GM12878 (cell line): ENCODE measurements around the gene NTM. TPM values are rescaled to one million over a fixed set of nuclear protein-coding genes. Genes with fewer than 3 reads are reported as not detected.

ENCODE experiments used
- ATAC-seq: fragments of 200-7000 bp; cut with Tn5 transposase; 3 replicates; pipeline ENCODE4 v1.9.1; 2020; ENCODE audit warnings: mild to moderate bottlenecking, moderate library complexity
- BruUV-seq: library from RNA; stranded (reverse); fragments of 400-500 nt; replicated peaks from 2 replicates; lab custom pipeline; 2021; lab: Mats Ljungman, UMichigan
- CTCF ChIA-PET: fragments of 300-600 bp; sonication (Branson Sonifier 250); formaldehyde crosslinking; extraction: SDS; loops from one replicate; lab custom pipeline; 2021; ENCODE audit warnings: inconsistent platforms; lab: Yijun Ruan, JAX
- POLR2A ChIA-PET: fragments of 350-600 bp; formaldehyde crosslinking; extraction: SDS; loops from one replicate; lab custom pipeline; 2021; ENCODE audit warnings: inconsistent platforms; lab: Charles Lee
- RAD21 ChIA-PET: fragments of 300-600 bp; sonication (Branson Sonifier 250); formaldehyde crosslinking; loops from one replicate; lab custom pipeline; 2023; ENCODE audit warnings: antibody characterized with exemption; ENCODE audit not compliant: unreplicated experiment; lab: Charles Lee
- SMC1A ChIA-PET: fragments of 300-600 bp; sonication (Branson Sonifier 250); formaldehyde crosslinking; loops from one replicate; lab custom pipeline; 2023; ENCODE audit not compliant: unreplicated experiment, uncharacterized antibody; lab: Charles Lee
- DNase-seq: peaks from one replicate; pipeline ENCODE4 v3.0.0-alpha.2; 2011; ENCODE audit warnings: low read depth, low spot score
- FAIRE-seq: peaks from 3 replicates; lab custom pipeline; 2011; peaks lifted over from hg19 to GRCh38; lab: Jason Lieb, UNC
- H2AFZ ChIP-seq: 2 replicates; pipeline ENCODE4 v1.6.0; 2011; ENCODE audit warnings: low read depth, low read length, control low read depth; ENCODE audit not compliant: control insufficient read depth
- H3K27ac ChIP-seq: 2 replicates; pipeline ENCODE4 v1.5.1; 2011; ENCODE audit warnings: control low read depth; ENCODE audit not compliant: control insufficient read depth, insufficient read depth
- H3K27me3 ChIP-seq, 2 experiments: replicated peaks in 1 of 2; 2 replicates each; pipeline versions ENCODE4 v1.6.0 to v1.6.1; 2011; ENCODE audit warnings: low read length in 1 of 2; ENCODE audit not compliant: control insufficient read depth in 2 of 2, insufficient read depth in 2 of 2
- H3K36me3 ChIP-seq, 2 experiments: 2 replicates each; pipeline ENCODE4 v1.5.1; 2011; ENCODE audit warnings: low read length in 1 of 2; ENCODE audit not compliant: control insufficient read depth in 2 of 2, insufficient read depth in 2 of 2
- H3K4me1 ChIP-seq: 2 replicates; pipeline ENCODE4 v1.6.1; 2011; ENCODE audit warnings: mild to moderate bottlenecking, low read length, moderate library complexity, mixed read lengths; ENCODE audit not compliant: control insufficient read depth, insufficient read depth
- H3K4me2 ChIP-seq: 2 replicates; pipeline ENCODE4 v1.6.0; 2011; ENCODE audit warnings: control low read depth; ENCODE audit not compliant: control insufficient read depth, insufficient read depth
- H3K4me3 ChIP-seq: fragments of 200-600 bp; sonication (generic); 2 replicates; pipeline ENCODE4 v1.5.1; 2016
- H3K79me2 ChIP-seq: 2 replicates; pipeline ENCODE4 v1.6.0; 2011; ENCODE audit warnings: low read length; ENCODE audit not compliant: control insufficient read depth, insufficient read depth
- H3K9ac ChIP-seq: 2 replicates; pipeline ENCODE4 v1.8.0; 2011; ENCODE audit warnings: low read length, control low read depth, mixed read lengths; ENCODE audit not compliant: control insufficient read depth, insufficient read depth
- H3K9me3 ChIP-seq: replicated peaks from 3 replicates; pipeline ENCODE4 v1.5.1; 2011; ENCODE audit warnings: mild to moderate bottlenecking, low read length; ENCODE audit not compliant: control insufficient read depth, insufficient read depth
- H4K20me1 ChIP-seq: 2 replicates; pipeline ENCODE4 v1.6.0; 2011; ENCODE audit not compliant: control insufficient read depth, insufficient read depth
- ASH2L ChIP-seq: fragments of 300-600, 200-600 bp; sonication (generic); IDR thresholded peaks from 2 replicates; pipeline ENCODE4 v1.6.1; 2017; ENCODE audit warnings: low read depth, mild to moderate bottlenecking, borderline replicate concordance
- CHD1 ChIP-seq: IDR thresholded peaks from 2 replicates; pipeline ENCODE4 v1.6.1; 2012; ENCODE audit warnings: low read depth, low read length, improper control_type of control experiment
- FOXK2 ChIP-seq: fragments of 450-650 bp; IDR thresholded peaks from 2 replicates; pipeline ENCODE4 v1.6.1; 2017; ENCODE audit warnings: mild to moderate bottlenecking, moderate library complexity
- FOXM1 ChIP-seq: IDR thresholded peaks from 2 replicates; pipeline ENCODE4 v1.6.1; 2012; ENCODE audit warnings: low read depth, mild to moderate bottlenecking, inconsistent platforms, low read length, moderate library complexity
- IRF4 ChIP-seq: IDR thresholded peaks from 2 replicates; pipeline ENCODE4 v1.6.1; 2011; ENCODE audit warnings: low read depth, low read length
- MEF2B ChIP-seq: fragments of 450-650 bp; IDR thresholded peaks from 2 replicates; pipeline ENCODE4 v1.6.1; 2018; ENCODE audit warnings: mild to moderate bottlenecking, moderate library complexity; ENCODE audit not compliant: partially characterized antibody, poor library complexity, severe bottlenecking
- NFIC ChIP-seq: IDR thresholded peaks from 2 replicates; pipeline ENCODE4 v1.6.1; 2012; ENCODE audit warnings: low read depth, mild to moderate bottlenecking, inconsistent platforms, low read length, moderate library complexity
- NR2F1 ChIP-seq: fragments of 450-650 bp; conservative IDR thresholded peaks from 2 replicates; pipeline ENCODE4 v1.6.1; 2017; ENCODE audit warnings: mild to moderate bottlenecking
- SMAD1 ChIP-seq: fragments of 450-650 bp; IDR thresholded peaks from 2 replicates; pipeline ENCODE4 v1.6.1; 2018; ENCODE audit warnings: mild to moderate bottlenecking, low read depth; ENCODE audit not compliant: partially characterized antibody
- SMAD5 ChIP-seq: IDR thresholded peaks from 2 replicates; pipeline ENCODE4 v1.6.1; 2016; ENCODE audit warnings: antibody characterized with exemption, low read depth
- SMC3 ChIP-seq: IDR thresholded peaks from 2 replicates; pipeline ENCODE4 v1.6.1; 2011; ENCODE audit warnings: low read length, improper control_type of control experiment, borderline replicate concordance
- SUPT20H ChIP-seq: IDR thresholded peaks from 2 replicates; pipeline ENCODE4 v1.6.1; 2011; ENCODE audit warnings: low read depth, mild to moderate bottlenecking, low read length, moderate library complexity, borderline replicate concordance; ENCODE audit not compliant: control insufficient read depth
- YBX1 ChIP-seq: fragments of 450-650 bp; IDR thresholded peaks from 2 replicates; pipeline ENCODE4 v1.6.1; 2016; ENCODE audit warnings: antibody characterized with exemption
- ZBED1 ChIP-seq: IDR thresholded peaks from 2 replicates; pipeline ENCODE4 v1.6.1; 2016; ENCODE audit warnings: borderline replicate concordance
- ZNF207 ChIP-seq: fragments of 450-650 bp; IDR thresholded peaks from 2 replicates; pipeline ENCODE4 v1.6.1; 2014; ENCODE audit warnings: antibody characterized with exemption, mild to moderate bottlenecking, borderline replicate concordance
- WGBS: methylation state at CpG from one replicate; pipeline ENCODE4 v1.1.6; 2016; ENCODE audit warnings: low lambda C conversion rate; ENCODE audit not compliant: insufficient replicate concordance, insufficient coverage; ENCODE audit errors: missing lambda C conversion rate; 5-methylcytosine and 5-hydroxymethylcytosine counted together
- in situ Hi-C: fragments of 300-500 bp; cut with MboI; formaldehyde crosslinking; loops from 9 replicates; pipeline ENCODE4 v1.14.3; 2018; ENCODE audit warnings: mixed read lengths
- intact Hi-C: fragments of 100-400 bp; cut with micrococcal nuclease; formaldehyde crosslinking; loops from one replicate; pipeline ENCODE4 v1.14.2; 2022; ENCODE audit not compliant: unreplicated experiment
- polyA plus RNA-seq, 11 experiments: library from polyadenylated mRNA; depleted of rRNA in 4 of 11; unstranded in 6 of 11; stranded (reverse) in 5 of 11; fragments of >200 nt; fragmentation: Nextera tagmentation in 4 of 11; fragmentation: Illumina TruSeq in 1 of 11; extraction: Ambion mirVana in 4 of 11; extraction: Trizol in 1 of 11; gene quantifications; 1 replicate in 1 of 11; 2 replicates in 10 of 11; pipeline versions ENCODE4 v1.2.1 to v1.2.3, GENCODE V29; 2011 to 2016; ENCODE audit warnings: inconsistent platforms in 2 of 11, missing spikeins in 2 of 11, low read depth in 1 of 11
- total RNA-seq, 4 experiments: library from RNA; depleted of rRNA in 3 of 4; stranded (reverse); fragments of >200 nt in 3 of 4; fragmentation: Illumina TruSeq in 1 of 4; extraction: Trizol in 1 of 4; gene quantifications; 2 replicates each; pipeline versions ENCODE4 v1.2.1 to v1.2.3, GENCODE V29; 2013 to 2021
- TF ChIP-seq, protein P1 (sequence below), 3 experiments: IDR thresholded peaks in 2 of 3; conservative IDR thresholded peaks in 1 of 3; 2 replicates each; pipeline ENCODE4 v1.5.1; 2011; ENCODE audit warnings: low read depth in 3 of 3, low read length in 3 of 3, mild to moderate bottlenecking in 3 of 3, control low read depth in 2 of 3, moderate library complexity in 2 of 3, inconsistent platforms in 1 of 3, mixed read lengths in 1 of 3; ENCODE audit not compliant: control insufficient read depth in 2 of 3, insufficient read depth in 1 of 3; ENCODE audit errors: extremely low read depth in 1 of 3

The NTM gene
- total and polyA plus RNA-seq, 10 of the 15 experiments (the other 5 are each of a cell fraction or from before 2014, with no cell fraction given), result not detected

DNA sequence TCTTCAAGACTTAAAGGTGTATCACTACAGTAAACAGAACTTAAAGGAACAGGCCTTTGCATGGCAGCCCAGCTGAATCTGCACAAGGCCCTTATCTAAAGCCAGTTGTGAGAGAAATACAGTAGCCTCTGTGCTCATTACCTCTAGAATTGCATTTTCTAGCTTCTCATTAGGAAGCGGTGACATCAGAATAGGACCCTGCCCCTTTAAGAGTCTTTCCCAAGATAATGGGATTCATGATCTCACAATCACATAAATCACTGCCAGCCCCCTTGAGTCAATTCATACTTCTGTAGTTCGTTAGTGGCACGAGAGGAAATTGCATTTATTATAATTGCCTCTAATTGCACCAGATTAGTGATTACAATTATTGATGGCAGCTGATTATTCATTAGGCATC is 170.3 kb downstream of the NTM start:
- Histone ChIP-seq H3K27ac (no peak overlapping the region), H3K9ac (no peak overlapping the region), H3K9me3 (no peaks in the 10 kb centered on the region), H3K27me3 (no peaks in the 10 kb centered on the region; a peak in 1 of 4 replicates), H2AFZ (no peak overlapping the region), H3K4me1 (no peaks in the 10 kb centered on the region), H4K20me1 (no peaks in the 10 kb centered on the region), H3K4me3 (no peak overlapping the region)
- ChIA-PET SMC1A (interaction anchor here (0.8 kb wide), 1 partner anchor 476 kb away, joined by 3 read pairs; no protein-coding TSS in a partner anchor), CTCF (no interaction called here), POLR2A (no interaction called here)
- BruUV-seq, result no TSS peak
- 31% methylated on average over 3 of the region's 3 CpGs for WGBS
- no peak for ATAC-seq
- intact Hi-C loops, result no loop called here
- TF ChIP-seq SMC3 (no peak), ZNF207 (no peak), FOXK2 (no peak)
- TF ChIP-seq, all 136 proteins: peak for 0
- RAD21 ChIA-PET, result no interaction called here
- FAIRE-seq (no peak), DNase-seq (no peak)
- in situ Hi-C loops, result no loop called here
- H3K4me2 ChIP-seq, result no peak overlapping the region
- no peaks in the 10 kb centered on the region for H3K36me3 ChIP-seq
- H3K79me2 ChIP-seq, result no peaks in the 10 kb centered on the region

DNA sequence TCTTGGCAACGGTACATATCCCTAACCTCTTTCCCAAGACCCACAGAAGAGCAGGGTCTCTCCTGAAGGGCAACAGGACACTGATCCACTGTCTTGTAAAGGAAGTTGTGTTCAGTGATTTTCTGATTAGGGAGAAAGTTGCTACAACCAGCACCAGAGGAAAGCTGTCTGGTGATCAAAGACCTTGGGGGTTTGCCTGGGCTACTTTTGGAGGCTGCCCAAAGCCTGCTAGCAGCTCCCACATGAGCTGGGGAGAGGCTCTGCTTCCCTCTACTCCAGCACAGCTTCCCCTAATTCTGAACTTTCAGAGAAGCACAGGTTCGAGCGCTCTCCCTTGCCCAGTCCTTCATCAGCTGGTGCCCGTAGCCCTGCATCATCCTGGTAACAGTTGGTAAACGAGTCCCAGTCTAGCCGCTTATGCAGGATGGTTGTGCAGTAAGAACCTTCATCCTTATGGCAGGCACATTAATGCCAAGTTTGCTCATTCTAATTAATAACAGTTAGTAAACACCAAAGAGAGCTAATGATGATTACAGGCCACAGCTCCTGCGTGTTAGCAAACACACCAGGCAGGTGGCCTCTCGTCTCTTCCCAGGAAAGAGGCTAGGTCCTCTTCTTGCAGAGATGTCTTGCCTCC is 173.1 kb downstream of the NTM start:
- Histone ChIP-seq H3K9me3 (no peaks in the 10 kb centered on the region), H3K36me3 (no peaks in the 10 kb centered on the region), H3K4me3 (no peak overlapping the region), H3K27ac (no peak overlapping the region), H2AFZ (no peak overlapping the region), H3K79me2 (no peaks in the 10 kb centered on the region), H4K20me1 (no peaks in the 10 kb centered on the region), H3K4me2 (no peak overlapping the region), H3K4me1 (no peaks in the 10 kb centered on the region), H3K9ac (no peak overlapping the region), H3K27me3 (peaks cover 0 to 2% of the 10 kb centered on the region in 2 experiments; a peak in 2 of 4 replicates)
- FAIRE-seq (no peak), DNase-seq (no peak), ATAC-seq (no peak)
- in situ Hi-C loops, result no loop called here
- no peak for TF ChIP-seq SMAD5
- TF ChIP-seq SMAD1, result no peak
- no peak for TF ChIP-seq MEF2B
- TF ChIP-seq IRF4, result no peak
- no peak for TF ChIP-seq NFIC
- TF ChIP-seq, protein P1, sequence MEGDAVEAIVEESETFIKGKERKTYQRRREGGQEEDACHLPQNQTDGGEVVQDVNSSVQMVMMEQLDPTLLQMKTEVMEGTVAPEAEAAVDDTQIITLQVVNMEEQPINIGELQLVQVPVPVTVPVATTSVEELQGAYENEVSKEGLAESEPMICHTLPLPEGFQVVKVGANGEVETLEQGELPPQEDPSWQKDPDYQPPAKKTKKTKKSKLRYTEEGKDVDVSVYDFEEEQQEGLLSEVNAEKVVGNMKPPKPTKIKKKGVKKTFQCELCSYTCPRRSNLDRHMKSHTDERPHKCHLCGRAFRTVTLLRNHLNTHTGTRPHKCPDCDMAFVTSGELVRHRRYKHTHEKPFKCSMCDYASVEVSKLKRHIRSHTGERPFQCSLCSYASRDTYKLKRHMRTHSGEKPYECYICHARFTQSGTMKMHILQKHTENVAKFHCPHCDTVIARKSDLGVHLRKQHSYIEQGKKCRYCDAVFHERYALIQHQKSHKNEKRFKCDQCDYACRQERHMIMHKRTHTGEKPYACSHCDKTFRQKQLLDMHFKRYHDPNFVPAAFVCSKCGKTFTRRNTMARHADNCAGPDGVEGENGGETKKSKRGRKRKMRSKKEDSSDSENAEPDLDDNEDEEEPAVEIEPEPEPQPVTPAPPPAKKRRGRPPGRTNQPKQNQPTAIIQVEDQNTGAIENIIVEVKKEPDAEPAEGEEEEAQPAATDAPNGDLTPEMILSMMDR (IDR thresholded peaks at IDR 0.05 in 2 of 3, conservative IDR thresholded peaks at IDR 0.05 in 1 of 3; ENCODE audit: control insufficient read depth in 2 of 3, extremely low read depth in 1 of 3, insufficient read depth in 1 of 3, low read depth in 3 of 3, low read length in 3 of 3), result no peak
- TF ChIP-seq CHD1, result no peak
- no peak for TF ChIP-seq ASH2L
- no peak for TF ChIP-seq NR2F1
- TF ChIP-seq YBX1, result no peak
- TF ChIP-seq FOXM1, result no peak
- TF ChIP-seq ZBED1, result no peak
- no peak for TF ChIP-seq SUPT20H
- whole genome bisulfite sequencing, result 11% methylated on average over 8 of the region's 8 CpGs
- SMC1A ChIA-PET, result no interaction called here
- POLR2A ChIA-PET, result no interaction called here
- BruUV-seq, result no TSS peak
- CTCF ChIA-PET, result interaction anchor here (0.7 kb wide), 1 partner anchor 17 kb away, joined by 3 read pairs; no protein-coding TSS in a partner anchor
- RAD21 ChIA-PET, result no interaction called here
- intact Hi-C loops, result no loop called here
